GM23248 (cell line): ENCODE data around the gene MYO5B.

Source experiments
- EZH2 ChIP-seq: fragments of 200-600 bp; sonication (generic); IDR thresholded peaks from 2 replicates; pipeline ENCODE4 v1.6.1; 2018; ENCODE audit warnings: antibody characterized with exemption, mild to moderate bottlenecking; ENCODE audit not compliant: insufficient read depth, poor library complexity, severe bottlenecking
- EZH2phosphoT487 ChIP-seq: fragments of 200-600 bp; sonication (generic); IDR thresholded peaks from 2 replicates; pipeline ENCODE4 v1.6.1; 2018; ENCODE audit warnings: antibody characterized with exemption, moderate library complexity, mild to moderate bottlenecking, low read depth; ENCODE audit not compliant: insufficient read depth

- TF ChIP-seq EZH2phosphoT487 (no peak), EZH2 (no peak)
Measured at GRCh38 chr18:50079571-50080295, 115.2 kb downstream of the MYO5B start.
